Measurements from ENCODE around the gene SWI5.

Gene SWI5

GRCh38 chr9:128324401-128324800, 48.3 kb downstream of the SWI5 start:
- TF ChIP-seq RAD21 (IDR thresholded peaks at IDR 0.05; ENCODE audit: low read depth) (no peak), TEAD4 (IDR thresholded peaks at IDR 0.05) (no peak), USF1 (IDR thresholded peaks at IDR 0.05) (no peak), CREB1 (IDR thresholded peaks at IDR 0.05; ENCODE audit: low read depth) (no peak), ZBTB7A (IDR thresholded peaks at IDR 0.05; ENCODE audit: low read depth) (no peak), MAX (IDR thresholded peaks at IDR 0.05) (no peak), NFIC (IDR thresholded peaks at IDR 0.05) (no peak), TAF1 (IDR thresholded peaks at IDR 0.05; ENCODE audit: low read depth) (no peak), CEBPB (IDR thresholded peaks at IDR 0.05) (no peak), YY1 (IDR thresholded peaks at IDR 0.05; ENCODE audit: low read depth) (no peak), FOXM1 (IDR thresholded peaks at IDR 0.05; ENCODE audit: borderline replicate concordance, low read depth) (no peak), TCF12 (IDR thresholded peaks at IDR 0.05; ENCODE audit: low read depth) (no peak), REST (IDR thresholded peaks at IDR 0.05; ENCODE audit: low read depth) (no peak), EP300 (IDR thresholded peaks at IDR 0.05; ENCODE audit: borderline replicate concordance) (no peak)

GRCh38 chr9:128325629-128326028, 49.6 kb downstream of the SWI5 start:
- TF ChIP-seq USF1 (IDR thresholded peaks at IDR 0.05) (no peak), RAD21 (IDR thresholded peaks at IDR 0.05; ENCODE audit: low read depth) (no peak), EP300 (IDR thresholded peaks at IDR 0.05; ENCODE audit: borderline replicate concordance) (no peak), CEBPB (IDR thresholded peaks at IDR 0.05) (no peak), FOXM1 (IDR thresholded peaks at IDR 0.05; ENCODE audit: borderline replicate concordance, low read depth) (no peak), REST (IDR thresholded peaks at IDR 0.05; ENCODE audit: low read depth) (no peak), TEAD4 (IDR thresholded peaks at IDR 0.05) (no peak), ZBTB7A (IDR thresholded peaks at IDR 0.05; ENCODE audit: low read depth) (no peak)

- TF ChIP-seq TEAD4 (IDR thresholded peaks at IDR 0.05), result no peak
- no peak for TF ChIP-seq CREB1 (IDR thresholded peaks at IDR 0.05; ENCODE audit: low read depth)
- TF ChIP-seq RAD21 (IDR thresholded peaks at IDR 0.05; ENCODE audit: low read depth), result no peak
- TF ChIP-seq REST (IDR thresholded peaks at IDR 0.05; ENCODE audit: low read depth), result no peak
- no peak for TF ChIP-seq YY1 (IDR thresholded peaks at IDR 0.05; ENCODE audit: low read depth)
- no peak for TF ChIP-seq EP300 (IDR thresholded peaks at IDR 0.05; ENCODE audit: borderline replicate concordance)
- no peak for TF ChIP-seq CEBPB (IDR thresholded peaks at IDR 0.05)
Observed at GRCh38 chr9:128333451-128333869, 57.4 kb downstream of the SWI5 start.

GRCh38 chr9:128335161-128335560, 59.1 kb downstream of the SWI5 start:
- no peak for TF ChIP-seq YY1 (IDR thresholded peaks at IDR 0.05; ENCODE audit: low read depth)
- no peak for TF ChIP-seq TEAD4 (IDR thresholded peaks at IDR 0.05)
- no peak for TF ChIP-seq TAF1 (IDR thresholded peaks at IDR 0.05; ENCODE audit: low read depth)
- no peak for TF ChIP-seq RAD21 (IDR thresholded peaks at IDR 0.05; ENCODE audit: low read depth)

- TF ChIP-seq EP300 (IDR thresholded peaks at IDR 0.05; ENCODE audit: borderline replicate concordance) (no peak), NFIC (IDR thresholded peaks at IDR 0.05) (no peak), ZBTB7A (IDR thresholded peaks at IDR 0.05; ENCODE audit: low read depth) (no peak), RAD21 (IDR thresholded peaks at IDR 0.05; ENCODE audit: low read depth) (no peak), MAX (IDR thresholded peaks at IDR 0.05) (no peak), TEAD4 (IDR thresholded peaks at IDR 0.05) (no peak), REST (IDR thresholded peaks at IDR 0.05; ENCODE audit: low read depth) (no peak), CREB1 (IDR thresholded peaks at IDR 0.05; ENCODE audit: low read depth) (no peak), CEBPB (IDR thresholded peaks at IDR 0.05) (no peak), USF1 (IDR thresholded peaks at IDR 0.05) (no peak), FOXM1 (IDR thresholded peaks at IDR 0.05; ENCODE audit: borderline replicate concordance, low read depth) (no peak), YY1 (IDR thresholded peaks at IDR 0.05; ENCODE audit: low read depth) (no peak), TAF1 (IDR thresholded peaks at IDR 0.05; ENCODE audit: low read depth) (no peak), TCF12 (IDR thresholded peaks at IDR 0.05; ENCODE audit: low read depth) (no peak), EGR1 (IDR thresholded peaks at IDR 0.05) (no peak)
Observed at GRCh38 chr9:128335914-128336313, 59.8 kb downstream of the SWI5 start.

All from Ishikawa (cell line).